GM12801 (cell line): ENCODE measurements around the gene GALM.

Experiments used
- TF ChIP-seq, protein P1 (sequence below): IDR thresholded peaks from one replicate; pipeline ENCODE4 v1.5.1; 2011; ENCODE audit warnings: control low read depth; ENCODE audit not compliant: insufficient read length; ENCODE audit errors: extremely low read depth

Gene GALM

DNA sequence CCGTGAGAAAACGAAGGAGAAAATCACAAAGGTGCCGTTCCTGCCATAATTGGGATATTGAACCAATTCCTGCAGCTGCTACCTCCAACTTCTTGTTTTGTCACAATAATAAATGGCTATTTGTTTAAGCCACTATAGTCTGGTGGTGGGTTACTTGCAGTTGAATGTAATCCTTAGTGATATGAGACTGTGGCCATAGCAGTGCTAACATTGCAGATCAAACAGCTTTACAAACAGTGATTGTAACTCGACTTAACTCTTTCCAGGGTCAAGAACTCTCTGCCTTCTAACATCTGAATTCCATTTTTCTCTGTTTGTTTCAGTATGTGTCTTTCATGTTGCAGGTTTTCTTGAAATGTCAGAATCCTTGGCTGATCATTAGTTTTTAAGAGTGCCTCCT, 38.5 kb upstream of the GALM start:
- TF ChIP-seq, protein P1, sequence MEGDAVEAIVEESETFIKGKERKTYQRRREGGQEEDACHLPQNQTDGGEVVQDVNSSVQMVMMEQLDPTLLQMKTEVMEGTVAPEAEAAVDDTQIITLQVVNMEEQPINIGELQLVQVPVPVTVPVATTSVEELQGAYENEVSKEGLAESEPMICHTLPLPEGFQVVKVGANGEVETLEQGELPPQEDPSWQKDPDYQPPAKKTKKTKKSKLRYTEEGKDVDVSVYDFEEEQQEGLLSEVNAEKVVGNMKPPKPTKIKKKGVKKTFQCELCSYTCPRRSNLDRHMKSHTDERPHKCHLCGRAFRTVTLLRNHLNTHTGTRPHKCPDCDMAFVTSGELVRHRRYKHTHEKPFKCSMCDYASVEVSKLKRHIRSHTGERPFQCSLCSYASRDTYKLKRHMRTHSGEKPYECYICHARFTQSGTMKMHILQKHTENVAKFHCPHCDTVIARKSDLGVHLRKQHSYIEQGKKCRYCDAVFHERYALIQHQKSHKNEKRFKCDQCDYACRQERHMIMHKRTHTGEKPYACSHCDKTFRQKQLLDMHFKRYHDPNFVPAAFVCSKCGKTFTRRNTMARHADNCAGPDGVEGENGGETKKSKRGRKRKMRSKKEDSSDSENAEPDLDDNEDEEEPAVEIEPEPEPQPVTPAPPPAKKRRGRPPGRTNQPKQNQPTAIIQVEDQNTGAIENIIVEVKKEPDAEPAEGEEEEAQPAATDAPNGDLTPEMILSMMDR: no peak

DNA sequence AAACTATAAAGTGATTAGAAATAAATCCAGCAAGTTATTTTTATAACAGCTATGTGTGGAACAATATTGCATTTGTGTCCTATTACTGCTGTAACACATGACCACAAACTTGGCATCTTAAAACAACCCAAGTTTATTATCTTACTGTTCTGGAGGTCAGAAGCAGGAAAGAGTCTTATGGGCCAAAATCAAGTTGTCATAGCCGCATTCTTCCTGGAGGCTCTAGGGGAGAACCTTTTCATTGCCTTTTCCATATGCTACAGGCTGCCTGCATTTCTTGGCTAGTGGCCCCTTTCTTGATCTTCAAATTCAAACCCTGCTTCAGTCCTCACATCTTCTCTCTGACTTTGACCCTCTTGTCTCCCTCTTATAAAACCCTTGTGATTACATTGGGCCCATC, 36.2 kb upstream of the GALM start:
- TF ChIP-seq, protein P1: no peak

DNA sequence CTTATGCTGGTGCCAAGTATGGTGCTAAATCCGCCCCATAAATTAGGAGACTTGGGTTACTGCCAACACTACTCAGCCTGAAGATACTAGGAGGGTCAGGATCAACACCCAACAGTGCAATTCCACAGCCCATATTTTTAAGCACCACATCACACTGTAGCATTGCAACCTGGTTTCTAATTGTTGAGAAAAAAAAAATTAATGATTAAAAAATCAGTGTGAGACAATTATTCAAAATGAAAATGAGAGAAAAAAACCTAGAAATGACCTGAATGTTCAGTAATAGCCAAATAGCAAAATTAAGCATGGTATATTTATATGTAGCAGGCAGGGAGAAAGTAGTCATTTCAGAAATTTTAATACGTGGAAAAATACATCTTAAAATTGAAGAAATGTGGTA, 33.9 kb upstream of the GALM start:
- TF ChIP-seq, protein P1: no peak

DNA sequence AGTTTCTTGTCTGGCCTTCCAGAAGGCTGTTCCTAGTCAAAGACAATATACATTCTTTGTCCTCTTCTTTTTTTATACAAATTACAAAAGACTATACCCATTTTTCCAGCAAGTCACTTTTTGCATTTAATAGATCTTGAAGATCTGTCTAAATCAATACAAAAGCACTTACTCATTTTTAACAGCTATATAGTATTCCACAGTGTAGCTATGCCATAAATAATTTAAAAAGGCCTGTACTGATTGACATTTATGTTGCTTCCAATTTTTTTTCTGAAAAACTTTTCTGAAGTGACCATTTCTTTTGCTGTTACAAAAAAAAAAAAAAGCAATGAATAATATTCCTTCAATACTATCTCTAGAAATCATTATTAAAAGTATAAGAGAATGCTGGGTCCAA, 32.9 kb upstream of the GALM start:
- TF ChIP-seq, protein P1: no peak

DNA sequence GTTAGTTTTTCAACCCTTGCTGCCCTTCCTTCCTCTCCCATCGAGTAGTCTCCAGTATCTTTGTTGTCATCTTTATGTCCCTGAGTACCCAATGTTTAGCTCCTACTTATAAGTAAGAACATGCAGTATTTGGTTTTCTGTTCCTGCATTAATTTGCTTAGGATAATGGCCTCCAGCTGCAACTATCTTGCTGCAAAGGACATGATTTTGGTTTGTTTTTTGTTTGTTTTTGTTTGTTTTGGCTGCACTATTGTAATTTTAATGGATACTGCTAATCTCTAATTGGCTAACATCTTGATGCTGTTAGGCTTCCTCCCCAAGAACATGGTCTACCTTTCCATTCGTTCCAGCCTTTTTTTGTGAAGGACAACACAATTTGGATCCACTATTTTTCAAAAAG, 32.0 kb upstream of the GALM start:
- TF ChIP-seq, protein P1: no peak

DNA sequence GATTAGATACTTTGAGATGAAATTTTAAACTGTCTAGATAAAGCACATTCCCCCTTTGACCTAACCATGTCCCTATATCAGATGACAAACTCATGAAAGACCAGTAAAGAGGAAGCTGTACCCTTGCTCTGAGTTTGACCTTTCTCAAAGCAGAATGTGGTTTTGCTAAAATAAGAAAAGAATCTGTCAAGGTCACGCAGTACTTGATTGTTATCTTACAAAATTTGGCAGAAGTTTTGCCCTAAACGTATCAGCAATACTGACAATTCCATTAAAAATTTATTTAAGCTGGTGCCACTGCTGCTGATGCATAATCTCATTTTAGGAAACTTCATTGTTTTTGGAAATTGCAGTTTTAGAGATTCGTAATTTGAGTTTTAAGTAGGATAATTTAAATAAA, 31.2 kb upstream of the GALM start:
- TF ChIP-seq, protein P1: no peak

DNA sequence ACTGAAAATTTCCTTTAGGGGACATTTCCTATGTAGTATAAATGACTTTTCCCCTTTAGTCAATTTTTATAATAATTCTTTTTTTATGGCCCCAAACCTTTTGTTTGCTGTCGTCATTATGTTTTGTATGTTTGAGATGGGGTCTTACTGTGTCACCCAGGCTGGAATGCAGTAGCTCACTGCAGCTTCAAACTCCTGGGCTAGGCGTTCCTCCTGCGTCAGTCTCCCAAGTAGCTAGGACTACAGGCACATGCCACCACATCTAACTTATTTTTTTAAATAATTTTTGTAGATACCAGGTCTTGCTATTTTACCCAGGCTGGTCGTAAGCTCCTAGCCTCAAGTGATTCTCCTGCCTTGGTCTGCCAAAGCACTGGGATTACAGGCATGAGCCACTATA, 30.8 kb upstream of the GALM start:
- TF ChIP-seq, protein P1: no peak

DNA sequence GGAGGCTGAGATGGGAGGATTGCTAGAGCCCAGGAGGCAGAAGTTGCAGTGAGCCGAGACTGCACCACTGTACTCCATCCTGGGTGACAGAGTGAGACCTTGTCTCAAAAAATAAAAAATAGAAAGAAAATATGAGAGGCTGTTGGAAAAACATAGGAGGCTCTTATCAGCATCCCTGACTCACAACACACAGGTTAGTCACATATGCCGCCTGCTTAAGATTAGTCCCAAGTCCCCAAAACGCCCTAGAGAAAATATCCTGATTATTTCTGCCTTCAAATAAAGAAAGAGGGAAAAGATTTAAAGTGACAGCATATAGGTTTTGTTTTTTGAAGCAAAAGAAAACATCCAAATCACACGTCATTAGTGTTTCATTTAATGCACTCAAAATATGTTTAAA, 29.8 kb upstream of the GALM start:
- TF ChIP-seq, protein P1: no peak
